Osteoblast (primary cell): ENCODE measurements around the gene MROH8. TPM values are rescaled to one million over a fixed set of nuclear protein-coding genes. Genes with fewer than 3 reads are reported as not detected.

ENCODE experiments used
- DNase-seq: peaks from one replicate; pipeline ENCODE4 v3.0.0; 2011; ENCODE audit warnings: low spot score, mixed read lengths; ENCODE audit not compliant: insufficient read length; ENCODE audit errors: missing footprints
- H2AFZ ChIP-seq: 2 replicates; pipeline ENCODE4 v1.6.0; 2011; ENCODE audit warnings: mild to moderate bottlenecking, low read length
- H3K27ac ChIP-seq: 2 replicates; pipeline ENCODE4 v1.5.1; 2011; ENCODE audit warnings: mild to moderate bottlenecking, low read depth, low read length, moderate library complexity
- H3K27me3 ChIP-seq: 2 replicates; pipeline ENCODE4 v1.6.0; 2012; ENCODE audit warnings: mild to moderate bottlenecking, control low read depth, inconsistent platforms, low read length, moderate library complexity; ENCODE audit not compliant: insufficient read depth
- H3K36me3 ChIP-seq: 2 replicates; pipeline ENCODE4 v1.5.1; 2011; ENCODE audit warnings: mild to moderate bottlenecking, low read length, control low read depth, moderate library complexity; ENCODE audit not compliant: insufficient read depth
- H3K4me1 ChIP-seq: 2 replicates; pipeline ENCODE4 v1.5.1; 2011; ENCODE audit warnings: mild to moderate bottlenecking, low read length, control low read depth, moderate library complexity; ENCODE audit not compliant: insufficient read depth
- H3K4me2 ChIP-seq: 2 replicates; pipeline ENCODE4 v1.6.0; 2011; ENCODE audit warnings: mild to moderate bottlenecking, low read length; ENCODE audit not compliant: insufficient read depth
- H3K4me3 ChIP-seq: fragments of 200-600 bp; sonication (generic); 3 replicates; pipeline ENCODE4 v1.5.1; 2012; ENCODE audit warnings: mild to moderate bottlenecking, low read length, inconsistent platforms; ENCODE audit not compliant: insufficient read depth
- H3K79me2 ChIP-seq: 2 replicates; pipeline ENCODE4 v1.6.0; 2012; ENCODE audit warnings: mild to moderate bottlenecking, low read length, control low read depth, inconsistent platforms; ENCODE audit not compliant: insufficient read depth
- H3K9me3 ChIP-seq: 2 replicates; pipeline ENCODE4 v1.5.1; 2011; ENCODE audit warnings: low read depth, low read length, control low read depth
- H4K20me1 ChIP-seq: 2 replicates; pipeline ENCODE4 v1.6.0; 2012; ENCODE audit warnings: mild to moderate bottlenecking, low read length, control low read depth; ENCODE audit not compliant: insufficient read depth
- total RNA-seq: library from RNA; depleted of rRNA; stranded (reverse); fragments of >200 nt; gene quantifications from 2 replicates; pipeline ENCODE4 v1.2.3, GENCODE V29; 2012
- TF ChIP-seq, protein P1 (sequence below): IDR thresholded peaks from 2 replicates; pipeline ENCODE4 v1.5.1; 2011; ENCODE audit warnings: mild to moderate bottlenecking, low read depth, low read length, moderate library complexity; ENCODE audit errors: extremely low read depth

The MROH8 gene
- total RNA-seq, 1 donor, result 1.1 TPM

DNA sequence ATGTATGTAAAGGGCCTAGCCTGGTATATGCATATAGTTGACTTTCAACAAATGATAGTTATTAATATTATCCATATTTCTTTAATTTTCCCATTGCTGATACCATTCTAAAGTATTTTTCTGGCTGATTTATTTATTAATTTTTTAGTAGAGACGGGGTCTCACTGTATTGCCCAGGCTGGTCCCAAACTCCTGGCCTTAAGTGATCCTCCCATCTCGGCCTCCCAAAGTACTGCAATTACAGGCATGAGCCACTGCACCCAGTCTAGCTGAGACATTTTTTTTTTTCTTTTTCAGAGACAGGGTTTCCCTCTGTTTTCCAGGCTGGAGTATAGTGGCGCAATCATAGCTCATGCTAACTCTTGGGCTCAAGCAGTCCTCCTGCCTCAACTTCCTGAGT lies 29.8 kb upstream of the MROH8 start:
- H2AFZ ChIP-seq, result no peak overlapping the region
- H3K79me2 ChIP-seq, result peaks cover 2% of the 10 kb centered on the region
- H3K36me3 ChIP-seq, result peaks cover 79% of the 10 kb centered on the region
- no peak overlapping the region for H3K4me3 ChIP-seq
- no peak overlapping the region for H3K27ac ChIP-seq
- H3K4me2 ChIP-seq, result no peak overlapping the region
- peaks cover 2% of the 10 kb centered on the region for H4K20me1 ChIP-seq
- no peaks in the 10 kb centered on the region for H3K4me1 ChIP-seq
- TF ChIP-seq, protein P1, sequence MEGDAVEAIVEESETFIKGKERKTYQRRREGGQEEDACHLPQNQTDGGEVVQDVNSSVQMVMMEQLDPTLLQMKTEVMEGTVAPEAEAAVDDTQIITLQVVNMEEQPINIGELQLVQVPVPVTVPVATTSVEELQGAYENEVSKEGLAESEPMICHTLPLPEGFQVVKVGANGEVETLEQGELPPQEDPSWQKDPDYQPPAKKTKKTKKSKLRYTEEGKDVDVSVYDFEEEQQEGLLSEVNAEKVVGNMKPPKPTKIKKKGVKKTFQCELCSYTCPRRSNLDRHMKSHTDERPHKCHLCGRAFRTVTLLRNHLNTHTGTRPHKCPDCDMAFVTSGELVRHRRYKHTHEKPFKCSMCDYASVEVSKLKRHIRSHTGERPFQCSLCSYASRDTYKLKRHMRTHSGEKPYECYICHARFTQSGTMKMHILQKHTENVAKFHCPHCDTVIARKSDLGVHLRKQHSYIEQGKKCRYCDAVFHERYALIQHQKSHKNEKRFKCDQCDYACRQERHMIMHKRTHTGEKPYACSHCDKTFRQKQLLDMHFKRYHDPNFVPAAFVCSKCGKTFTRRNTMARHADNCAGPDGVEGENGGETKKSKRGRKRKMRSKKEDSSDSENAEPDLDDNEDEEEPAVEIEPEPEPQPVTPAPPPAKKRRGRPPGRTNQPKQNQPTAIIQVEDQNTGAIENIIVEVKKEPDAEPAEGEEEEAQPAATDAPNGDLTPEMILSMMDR, result no peak
- no peak for DNase-seq
- H3K27me3 ChIP-seq, result no peaks in the 10 kb centered on the region
- H3K9me3 ChIP-seq, result no peaks in the 10 kb centered on the region

DNA sequence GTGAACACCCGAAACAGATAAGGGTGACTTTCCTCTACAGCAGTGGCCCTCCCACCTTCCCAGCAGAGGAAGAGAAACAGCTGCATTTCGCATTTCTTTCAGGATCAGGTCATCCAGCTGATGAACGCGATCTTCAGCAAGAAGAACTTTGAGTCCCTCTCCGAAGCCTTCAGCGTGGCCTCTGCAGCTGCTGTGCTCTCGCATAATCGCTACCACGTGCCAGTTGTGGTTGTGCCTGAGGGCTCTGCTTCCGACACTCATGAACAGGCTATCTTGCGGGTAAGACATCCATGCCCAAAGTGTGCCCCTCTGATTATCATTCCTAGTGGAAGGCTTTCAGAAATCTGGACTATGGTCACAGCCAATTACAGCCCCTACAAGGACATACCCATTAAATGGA lies 27.8 kb upstream of the MROH8 start:
- Histone ChIP-seq H3K27me3 (no peaks in the 10 kb centered on the region), H3K36me3 (peaks cover 69% of the 10 kb centered on the region), H3K79me2 (peaks cover 12% of the 10 kb centered on the region), H4K20me1 (peaks cover 11% of the 10 kb centered on the region), H3K4me3 (no peak overlapping the region), H3K9me3 (no peaks in the 10 kb centered on the region), H2AFZ (no peak overlapping the region), H3K27ac (no peak overlapping the region), H3K4me2 (no peak overlapping the region), H3K4me1 (peaks cover under 1% of the 10 kb centered on the region)
- no peak for DNase-seq
- TF ChIP-seq, protein P1, result no peak

DNA sequence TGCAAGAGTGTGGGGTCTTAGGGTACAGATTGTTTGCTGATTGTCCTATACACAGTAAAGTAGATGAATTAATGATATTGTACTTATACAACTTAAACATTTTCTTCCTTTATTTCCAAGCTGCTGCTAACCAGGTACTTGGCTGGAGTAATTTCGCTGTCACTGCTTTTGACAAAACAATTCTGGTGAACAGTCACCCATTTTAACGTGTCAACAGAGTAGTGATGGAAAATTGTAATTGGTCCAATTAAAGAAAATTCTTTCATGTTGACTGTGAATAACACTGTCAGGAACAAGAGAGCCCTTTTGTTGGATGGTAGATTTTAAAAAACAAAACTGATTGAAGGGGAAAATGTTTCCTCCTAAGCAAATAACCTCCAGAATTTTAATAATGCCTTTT lies 26.4 kb upstream of the MROH8 start:
- H3K4me1 ChIP-seq, result peaks cover 10% of the 10 kb centered on the region
- no peak overlapping the region for H2AFZ ChIP-seq
- TF ChIP-seq, protein P1, result no peak
- H3K79me2 ChIP-seq, result peaks cover 14% of the 10 kb centered on the region
- no peak overlapping the region for H3K4me2 ChIP-seq
- no peaks in the 10 kb centered on the region for H3K9me3 ChIP-seq
- DNase-seq, result no peak
- peaks cover 64% of the 10 kb centered on the region for H3K36me3 ChIP-seq
- no peak overlapping the region for H3K27ac ChIP-seq
- no peak overlapping the region for H3K4me3 ChIP-seq
- H4K20me1 ChIP-seq, result peaks cover 11% of the 10 kb centered on the region
- no peaks in the 10 kb centered on the region for H3K27me3 ChIP-seq

DNA sequence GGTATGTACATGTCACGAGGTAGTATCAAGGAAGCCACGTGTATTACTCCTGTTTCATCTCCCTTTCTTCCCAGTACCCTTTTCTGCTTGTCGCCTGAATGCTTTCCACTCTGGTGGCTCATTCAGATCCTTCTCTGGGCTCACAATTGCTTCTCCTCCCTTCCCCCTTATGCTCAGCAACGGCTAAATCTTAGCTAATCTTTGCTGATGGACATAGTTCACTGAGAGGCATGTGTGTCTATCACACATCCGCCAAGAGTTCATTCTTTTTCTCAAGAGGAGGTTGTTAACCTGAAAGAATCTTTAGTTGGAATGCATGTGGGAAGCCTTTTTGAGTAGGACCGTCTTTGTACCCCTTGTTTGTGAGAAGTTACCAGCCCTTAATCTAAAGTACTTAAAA lies 25.8 kb upstream of the MROH8 start:
- no peak overlapping the region for H3K4me2 ChIP-seq
- H3K4me1 ChIP-seq, result peaks cover 10% of the 10 kb centered on the region
- no peak for DNase-seq
- no peaks in the 10 kb centered on the region for H3K9me3 ChIP-seq
- TF ChIP-seq, protein P1, result no peak
- H2AFZ ChIP-seq, result no peak overlapping the region
- peaks cover 11% of the 10 kb centered on the region for H4K20me1 ChIP-seq
- H3K27ac ChIP-seq, result no peak overlapping the region
- H3K79me2 ChIP-seq, result peaks cover 18% of the 10 kb centered on the region
- no peaks in the 10 kb centered on the region for H3K27me3 ChIP-seq
- peaks cover 64% of the 10 kb centered on the region for H3K36me3 ChIP-seq
- H3K4me3 ChIP-seq, result no peak overlapping the region
